Vagina (tissue), 2 donors: ENCODE measurements around the gene CDC42EP2.

ENCODE experiments used
- POLR2A ChIP-seq, 2 donors: fragments of 450-650 bp; IDR thresholded peaks; one replicate each; pipeline ENCODE4 v1.6.1; 2017; ENCODE audit warnings: antibody characterized with exemption in 2 of 2, mild to moderate bottlenecking in 2 of 2, moderate library complexity in 2 of 2
- POLR2AphosphoS5 ChIP-seq, 2 donors: sonication (generic); formaldehyde crosslinking; IDR thresholded peaks; one replicate each; pipeline ENCODE4 v1.9.0; 2017; ENCODE audit warnings: antibody characterized with exemption in 2 of 2, mild to moderate bottlenecking in 2 of 2, low read depth in 1 of 2; ENCODE audit not compliant: insufficient read depth in 1 of 2
- TF ChIP-seq, protein P1 (sequence below), 3 experiments: fragments of 450-650 bp in 2 of 3; fragments of 200-600 bp in 1 of 3; sonication (generic) in 1 of 3; IDR thresholded peaks; one replicate each; pipeline ENCODE4 v1.5.1; 2017 to 2019; ENCODE audit warnings: antibody characterized with exemption in 3 of 3, mild to moderate bottlenecking in 2 of 3, moderate library complexity in 2 of 3

- TF ChIP-seq, protein P1, sequence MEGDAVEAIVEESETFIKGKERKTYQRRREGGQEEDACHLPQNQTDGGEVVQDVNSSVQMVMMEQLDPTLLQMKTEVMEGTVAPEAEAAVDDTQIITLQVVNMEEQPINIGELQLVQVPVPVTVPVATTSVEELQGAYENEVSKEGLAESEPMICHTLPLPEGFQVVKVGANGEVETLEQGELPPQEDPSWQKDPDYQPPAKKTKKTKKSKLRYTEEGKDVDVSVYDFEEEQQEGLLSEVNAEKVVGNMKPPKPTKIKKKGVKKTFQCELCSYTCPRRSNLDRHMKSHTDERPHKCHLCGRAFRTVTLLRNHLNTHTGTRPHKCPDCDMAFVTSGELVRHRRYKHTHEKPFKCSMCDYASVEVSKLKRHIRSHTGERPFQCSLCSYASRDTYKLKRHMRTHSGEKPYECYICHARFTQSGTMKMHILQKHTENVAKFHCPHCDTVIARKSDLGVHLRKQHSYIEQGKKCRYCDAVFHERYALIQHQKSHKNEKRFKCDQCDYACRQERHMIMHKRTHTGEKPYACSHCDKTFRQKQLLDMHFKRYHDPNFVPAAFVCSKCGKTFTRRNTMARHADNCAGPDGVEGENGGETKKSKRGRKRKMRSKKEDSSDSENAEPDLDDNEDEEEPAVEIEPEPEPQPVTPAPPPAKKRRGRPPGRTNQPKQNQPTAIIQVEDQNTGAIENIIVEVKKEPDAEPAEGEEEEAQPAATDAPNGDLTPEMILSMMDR (IDR thresholded peaks at IDR 0.05) = no peak
- no peak for TF ChIP-seq POLR2A (IDR thresholded peaks at IDR 0.05)
- TF ChIP-seq POLR2AphosphoS5 (IDR thresholded peaks at IDR 0.05; ENCODE audit: insufficient read depth in 1 of 2, low read depth in 1 of 2) = no peak
Measured at GRCh38 chr11:65297026-65297672, 17.5 kb upstream of the CDC42EP2 start.
